Hair follicle dermal papilla cell (primary cell): ENCODE data around the gene ANKRD30B. TPM values are rescaled to one million over a fixed set of nuclear protein-coding genes. Genes with fewer than 3 reads are reported as not detected.

ENCODE experiments used
- small RNA-seq: library from RNA; depleted of rRNA; stranded (forward); fragments of <200 nt; gene quantifications from one replicate; pipeline ENCODE3, GENCODE V24; 2012
- total RNA-seq: library from RNA; depleted of rRNA; stranded (reverse); fragments of >200 nt; gene quantifications from 2 replicates; pipeline ENCODE4 v1.2.3, GENCODE V29; 2012

The ANKRD30B gene
- 0.24 TPM in 1 of 2 replicates, not detected in the other for total RNA-seq

GRCh38 chr18:14747513-14748474 lies at the start of gene ANKRD30B:
ANKRD30B (plus strand) TSS chr18:14748172; CDS start chr18:14748420, 248 bp downstream.

Small RNA genes lying within 50 kb of the gene (small RNA-seq; reads per million reads assigned to genes)
- gene MIR3156-2 (not detected), gene RNU6-1210P (not detected)

Other genes with a start within 250 kb of the ANKRD30B start
- gene POTEC, start 204.6 kb upstream of the ANKRD30B start, total RNA-seq, result under 0.01 TPM in 1 of 2 replicates, not detected in the other